ENCODE data around the gene PLAAT4.
"Not testable (repeated sequence)": the region's sequence is repeated elsewhere in the genome, so short reads cannot be mapped to it uniquely, and the experiment has no call there.

The PLAAT4 gene

DNA sequence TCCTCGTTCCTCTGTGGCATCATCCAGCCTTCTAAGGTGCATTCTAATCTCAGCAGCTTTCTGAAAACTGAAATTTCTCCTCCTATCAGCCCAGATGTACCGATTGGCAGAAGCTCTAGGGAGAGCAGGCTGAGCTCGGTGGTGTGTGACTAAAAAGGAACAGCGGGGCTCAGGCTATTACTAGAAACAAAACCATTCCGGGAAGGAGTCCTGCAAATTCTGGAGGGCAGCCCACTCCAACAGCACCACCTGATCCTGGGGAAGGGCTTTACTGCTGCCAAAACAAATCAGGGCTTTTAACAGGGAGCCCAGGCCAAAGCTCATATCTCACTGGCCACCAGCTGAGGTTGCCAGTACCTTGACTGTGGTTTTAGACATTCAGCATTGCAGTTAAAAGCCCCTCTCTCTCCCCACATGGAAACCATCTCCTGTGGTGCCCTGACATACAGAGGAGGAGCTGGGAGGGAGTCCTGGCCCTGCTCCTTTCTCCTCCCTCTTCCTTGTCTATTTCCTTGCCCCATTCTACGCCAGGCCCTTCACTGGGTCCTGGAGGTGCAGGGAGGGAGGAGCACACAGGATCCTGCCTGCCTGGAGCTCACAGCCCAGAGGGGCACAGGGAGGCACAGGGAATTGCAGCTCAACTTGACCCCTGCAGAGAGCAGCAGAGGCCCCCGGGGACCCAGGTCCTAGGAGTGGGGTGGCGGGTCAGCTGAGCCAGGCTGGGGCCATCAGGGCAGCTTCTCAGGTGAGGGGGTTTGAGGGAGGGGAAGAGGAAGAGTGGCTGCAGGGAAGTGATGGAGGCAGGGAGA is 889 bp downstream of the PLAAT4 start:
- peak overlapping the region; percentile 57 for H3K4me3 ChIP-seq (ENCODE audit: low read depth, low read length)
- DNase-seq (ENCODE audit: low read depth), result no peak

DNA sequence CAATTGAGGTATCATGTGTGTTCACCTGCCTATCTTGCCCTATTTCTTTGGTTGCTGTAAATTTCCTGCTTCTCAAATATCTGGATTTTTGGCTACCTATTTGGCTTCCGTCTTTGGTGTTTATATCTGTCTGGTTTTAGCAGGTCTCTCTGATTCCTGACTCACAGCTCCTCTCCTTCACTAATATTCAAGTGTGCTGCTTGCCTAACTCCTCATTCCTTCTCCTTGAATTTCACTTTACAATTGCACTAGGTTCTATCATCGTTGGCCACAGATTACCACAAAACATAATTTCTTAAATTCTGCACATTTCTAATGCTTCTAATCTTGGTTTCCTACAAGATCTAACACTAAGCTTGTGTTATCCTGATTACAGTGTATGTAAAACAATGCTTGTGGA is 5.9 kb downstream of the PLAAT4 start:
- not testable (repeated sequence) for H3K4me3 ChIP-seq (ENCODE audit: low read depth, low read length); DNase-seq (ENCODE audit: low read depth)

More for the DNA sequence above, 889 bp downstream of the PLAAT4 start:
- TF ChIP-seq, protein P1, sequence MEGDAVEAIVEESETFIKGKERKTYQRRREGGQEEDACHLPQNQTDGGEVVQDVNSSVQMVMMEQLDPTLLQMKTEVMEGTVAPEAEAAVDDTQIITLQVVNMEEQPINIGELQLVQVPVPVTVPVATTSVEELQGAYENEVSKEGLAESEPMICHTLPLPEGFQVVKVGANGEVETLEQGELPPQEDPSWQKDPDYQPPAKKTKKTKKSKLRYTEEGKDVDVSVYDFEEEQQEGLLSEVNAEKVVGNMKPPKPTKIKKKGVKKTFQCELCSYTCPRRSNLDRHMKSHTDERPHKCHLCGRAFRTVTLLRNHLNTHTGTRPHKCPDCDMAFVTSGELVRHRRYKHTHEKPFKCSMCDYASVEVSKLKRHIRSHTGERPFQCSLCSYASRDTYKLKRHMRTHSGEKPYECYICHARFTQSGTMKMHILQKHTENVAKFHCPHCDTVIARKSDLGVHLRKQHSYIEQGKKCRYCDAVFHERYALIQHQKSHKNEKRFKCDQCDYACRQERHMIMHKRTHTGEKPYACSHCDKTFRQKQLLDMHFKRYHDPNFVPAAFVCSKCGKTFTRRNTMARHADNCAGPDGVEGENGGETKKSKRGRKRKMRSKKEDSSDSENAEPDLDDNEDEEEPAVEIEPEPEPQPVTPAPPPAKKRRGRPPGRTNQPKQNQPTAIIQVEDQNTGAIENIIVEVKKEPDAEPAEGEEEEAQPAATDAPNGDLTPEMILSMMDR (IDR thresholded peaks at IDR 0.05; ENCODE audit: insufficient read depth, low read depth, low read length, missing control alignments), result no peak

DNA sequence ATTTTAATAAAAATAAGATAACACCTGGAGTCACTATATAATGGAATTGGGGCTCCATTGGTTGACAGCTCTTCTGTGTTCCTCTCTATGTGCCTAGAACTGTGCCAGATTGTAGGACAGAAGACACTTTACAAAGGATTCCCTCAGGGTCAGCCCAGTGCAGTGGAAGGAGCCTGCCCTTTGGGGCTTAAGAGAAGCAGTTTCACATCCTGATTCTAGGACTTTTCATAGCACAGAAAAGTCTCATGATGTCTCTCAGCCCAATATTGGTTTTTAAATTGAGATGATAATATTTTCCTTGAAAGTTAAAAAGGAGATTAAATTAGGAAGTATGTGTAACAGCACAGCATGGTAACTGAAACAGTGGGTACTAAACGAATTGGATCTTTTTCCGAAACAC is 7.1 kb downstream of the PLAAT4 start:
- H3K4me3 ChIP-seq (ENCODE audit: low read depth, low read length), result no peak overlapping the region
- TF ChIP-seq, protein P1 (IDR thresholded peaks at IDR 0.05; ENCODE audit: insufficient read depth, low read depth, low read length, missing control alignments), result no peak
- no peak for DNase-seq (ENCODE audit: low read depth)

DNA sequence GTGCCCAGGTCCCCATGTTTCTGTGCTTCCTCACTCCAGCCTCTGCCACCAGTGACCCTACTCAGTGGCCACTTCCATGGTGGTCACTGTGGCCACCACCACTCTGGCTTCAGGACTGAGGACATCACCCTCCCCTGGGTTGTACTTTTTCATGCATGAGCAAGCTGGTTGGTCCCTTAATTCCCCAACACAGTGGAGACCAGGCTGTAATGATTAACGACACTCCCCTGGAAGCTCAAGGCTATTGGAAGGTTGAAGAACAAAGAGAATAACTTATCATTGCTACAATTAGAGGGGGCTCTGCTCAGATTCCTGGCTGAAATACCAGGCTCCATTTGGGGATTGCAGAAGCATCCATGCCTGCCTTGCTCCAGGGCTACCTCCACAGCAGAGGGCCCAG is 10.5 kb downstream of the PLAAT4 start:
- H3K4me3 ChIP-seq (ENCODE audit: low read depth, low read length), result no peak overlapping the region
- TF ChIP-seq, protein P1 (IDR thresholded peaks at IDR 0.05; ENCODE audit: insufficient read depth, low read depth, low read length, missing control alignments), result no peak
- no peak for DNase-seq (ENCODE audit: low read depth)

DNA sequence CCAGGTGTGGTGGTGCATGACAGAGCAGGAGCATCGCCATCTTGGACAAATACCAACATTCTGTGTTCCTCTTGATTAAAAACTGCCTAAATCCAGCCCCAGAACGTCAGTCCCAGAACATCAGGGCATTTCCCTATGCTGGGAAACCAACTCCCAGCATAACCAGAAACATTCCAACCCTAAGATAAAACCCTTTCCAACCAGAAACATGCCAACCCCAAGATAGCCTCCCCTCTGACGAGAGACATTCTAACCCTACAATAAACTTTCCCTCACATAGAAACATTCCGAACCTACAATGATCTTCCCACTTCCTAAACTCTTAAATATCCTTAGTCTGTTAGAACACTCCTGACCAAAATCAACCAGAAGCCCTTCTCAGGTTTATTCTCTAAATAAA is 11.6 kb downstream of the PLAAT4 start:
- no peak for DNase-seq (ENCODE audit: low read depth)
- TF ChIP-seq, protein P1 (IDR thresholded peaks at IDR 0.05; ENCODE audit: insufficient read depth, low read depth, low read length, missing control alignments), result no peak
- no peak overlapping the region for H3K4me3 ChIP-seq (ENCODE audit: low read depth, low read length)

DNA sequence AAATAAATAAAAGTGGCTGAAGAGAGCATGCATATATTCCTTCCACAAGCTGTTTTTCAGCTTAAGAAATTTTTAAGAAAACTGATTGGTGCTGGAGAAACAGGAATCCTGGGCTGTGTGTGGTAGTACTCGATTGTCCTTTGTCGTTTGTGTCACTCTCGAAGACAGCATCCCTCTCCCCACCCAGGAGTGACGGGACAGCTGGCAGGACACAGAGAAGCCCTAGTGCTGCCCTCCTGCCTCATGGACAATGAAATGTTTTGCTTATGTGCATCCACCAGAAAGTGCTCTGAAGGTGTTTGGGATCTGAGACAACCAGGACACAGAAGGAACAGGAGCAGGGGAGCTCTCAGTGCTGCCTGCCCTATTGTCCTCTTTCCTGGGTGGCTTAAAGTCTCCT is 12.8 kb downstream of the PLAAT4 start:
- no peak overlapping the region for H3K4me3 ChIP-seq (ENCODE audit: low read depth, low read length)
- TF ChIP-seq, protein P1 (IDR thresholded peaks at IDR 0.05; ENCODE audit: insufficient read depth, low read depth, low read length, missing control alignments), result no peak
- no peak for DNase-seq (ENCODE audit: low read depth)

DNA sequence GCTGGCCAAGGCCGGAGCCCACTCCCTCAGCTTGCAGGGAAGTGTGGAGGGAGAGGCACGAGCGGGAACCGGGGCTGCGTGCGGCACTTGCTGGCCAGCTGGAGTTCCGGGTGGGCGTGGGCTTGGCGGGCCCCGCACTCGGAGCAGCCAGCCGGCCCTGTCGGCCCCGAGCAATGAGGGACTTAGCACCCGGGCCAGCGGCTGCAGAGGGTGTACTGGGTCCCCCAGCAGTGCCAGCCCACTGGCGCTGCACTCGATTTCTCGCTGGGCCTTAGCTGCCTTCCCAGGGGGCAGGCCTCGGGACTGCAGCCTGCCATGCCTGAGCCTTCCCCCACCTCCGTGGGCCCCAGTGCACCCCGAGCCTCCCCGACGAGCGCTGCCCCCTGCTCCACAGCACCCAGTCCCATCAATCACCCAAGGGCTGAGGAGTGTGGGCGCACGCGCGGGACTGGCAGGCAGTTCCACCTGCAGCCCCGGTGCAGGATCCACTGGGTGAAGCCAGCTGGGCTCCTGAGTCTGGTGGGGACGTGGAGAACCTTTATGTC is 13.6 kb downstream of the PLAAT4 start:
- not testable (repeated sequence) for H3K4me3 ChIP-seq (ENCODE audit: low read depth, low read length); DNase-seq (ENCODE audit: low read depth)

Data from GM12865 (cell line).